ENCODE measurements around the gene USP54. TPM values are rescaled to one million over a fixed set of nuclear protein-coding genes. Genes with fewer than 3 reads are reported as not detected.

The USP54 gene
- total and polyA plus RNA-seq, 4 donors: 1.3 to 10.4 (median 6.3) TPM

DNA sequence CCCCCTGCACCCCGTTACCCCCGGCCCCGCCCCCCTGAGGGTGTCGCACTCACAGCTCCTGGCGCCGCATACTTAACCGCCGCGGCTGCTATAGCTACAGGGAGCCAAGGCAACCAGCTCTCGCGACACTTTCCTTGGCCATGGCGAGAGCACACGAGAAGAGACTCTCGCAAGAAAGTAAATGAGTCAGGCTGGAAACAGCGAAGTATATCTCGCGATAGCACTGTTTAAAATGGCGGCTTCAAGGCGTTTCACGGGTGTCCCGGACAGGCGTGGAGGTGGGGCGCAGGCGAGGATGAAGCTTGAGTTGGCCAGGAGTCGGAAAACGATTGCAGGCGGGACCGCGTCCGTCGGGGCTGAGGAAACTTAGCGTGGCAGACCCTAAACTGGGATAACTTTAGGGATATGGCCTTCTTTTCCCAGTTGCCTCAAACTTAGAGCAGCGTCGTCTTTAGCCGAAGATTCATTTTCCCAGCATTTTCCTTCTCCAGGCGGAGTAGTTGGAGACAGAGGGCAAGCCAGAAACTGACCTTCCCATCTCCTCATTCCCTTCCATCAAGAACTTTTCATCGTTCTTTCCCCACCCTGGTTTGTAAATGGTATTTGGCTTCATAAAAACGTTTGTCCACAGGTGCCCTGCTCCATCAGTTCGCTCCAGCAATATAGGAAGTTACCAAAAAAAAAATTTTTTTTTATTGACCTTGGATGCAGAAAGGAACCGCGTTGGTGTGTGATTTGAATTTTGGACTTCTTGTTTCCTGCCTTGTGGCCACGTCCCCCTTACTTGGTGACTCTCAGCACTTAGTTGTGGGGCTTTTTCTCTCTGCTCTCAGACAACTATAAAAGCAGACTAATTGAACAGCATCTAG is 35.0 kb upstream of the USP54 start (continued):
- TF ChIP-seq, protein P1, sequence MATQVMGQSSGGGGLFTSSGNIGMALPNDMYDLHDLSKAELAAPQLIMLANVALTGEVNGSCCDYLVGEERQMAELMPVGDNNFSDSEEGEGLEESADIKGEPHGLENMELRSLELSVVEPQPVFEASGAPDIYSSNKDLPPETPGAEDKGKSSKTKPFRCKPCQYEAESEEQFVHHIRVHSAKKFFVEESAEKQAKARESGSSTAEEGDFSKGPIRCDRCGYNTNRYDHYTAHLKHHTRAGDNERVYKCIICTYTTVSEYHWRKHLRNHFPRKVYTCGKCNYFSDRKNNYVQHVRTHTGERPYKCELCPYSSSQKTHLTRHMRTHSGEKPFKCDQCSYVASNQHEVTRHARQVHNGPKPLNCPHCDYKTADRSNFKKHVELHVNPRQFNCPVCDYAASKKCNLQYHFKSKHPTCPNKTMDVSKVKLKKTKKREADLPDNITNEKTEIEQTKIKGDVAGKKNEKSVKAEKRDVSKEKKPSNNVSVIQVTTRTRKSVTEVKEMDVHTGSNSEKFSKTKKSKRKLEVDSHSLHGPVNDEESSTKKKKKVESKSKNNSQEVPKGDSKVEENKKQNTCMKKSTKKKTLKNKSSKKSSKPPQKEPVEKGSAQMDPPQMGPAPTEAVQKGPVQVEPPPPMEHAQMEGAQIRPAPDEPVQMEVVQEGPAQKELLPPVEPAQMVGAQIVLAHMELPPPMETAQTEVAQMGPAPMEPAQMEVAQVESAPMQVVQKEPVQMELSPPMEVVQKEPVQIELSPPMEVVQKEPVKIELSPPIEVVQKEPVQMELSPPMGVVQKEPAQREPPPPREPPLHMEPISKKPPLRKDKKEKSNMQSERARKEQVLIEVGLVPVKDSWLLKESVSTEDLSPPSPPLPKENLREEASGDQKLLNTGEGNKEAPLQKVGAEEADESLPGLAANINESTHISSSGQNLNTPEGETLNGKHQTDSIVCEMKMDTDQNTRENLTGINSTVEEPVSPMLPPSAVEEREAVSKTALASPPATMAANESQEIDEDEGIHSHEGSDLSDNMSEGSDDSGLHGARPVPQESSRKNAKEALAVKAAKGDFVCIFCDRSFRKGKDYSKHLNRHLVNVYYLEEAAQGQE (IDR thresholded peaks at IDR 0.05): peak; percentile 44
- TF ChIP-seq, protein P2, sequence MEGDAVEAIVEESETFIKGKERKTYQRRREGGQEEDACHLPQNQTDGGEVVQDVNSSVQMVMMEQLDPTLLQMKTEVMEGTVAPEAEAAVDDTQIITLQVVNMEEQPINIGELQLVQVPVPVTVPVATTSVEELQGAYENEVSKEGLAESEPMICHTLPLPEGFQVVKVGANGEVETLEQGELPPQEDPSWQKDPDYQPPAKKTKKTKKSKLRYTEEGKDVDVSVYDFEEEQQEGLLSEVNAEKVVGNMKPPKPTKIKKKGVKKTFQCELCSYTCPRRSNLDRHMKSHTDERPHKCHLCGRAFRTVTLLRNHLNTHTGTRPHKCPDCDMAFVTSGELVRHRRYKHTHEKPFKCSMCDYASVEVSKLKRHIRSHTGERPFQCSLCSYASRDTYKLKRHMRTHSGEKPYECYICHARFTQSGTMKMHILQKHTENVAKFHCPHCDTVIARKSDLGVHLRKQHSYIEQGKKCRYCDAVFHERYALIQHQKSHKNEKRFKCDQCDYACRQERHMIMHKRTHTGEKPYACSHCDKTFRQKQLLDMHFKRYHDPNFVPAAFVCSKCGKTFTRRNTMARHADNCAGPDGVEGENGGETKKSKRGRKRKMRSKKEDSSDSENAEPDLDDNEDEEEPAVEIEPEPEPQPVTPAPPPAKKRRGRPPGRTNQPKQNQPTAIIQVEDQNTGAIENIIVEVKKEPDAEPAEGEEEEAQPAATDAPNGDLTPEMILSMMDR (IDR thresholded peaks at IDR 0.05; ENCODE audit: low read depth, low read length, missing input control): no peak
- TF ChIP-seq RXRA (IDR thresholded peaks at IDR 0.05): no peak
- peak; percentile 22 for TF ChIP-seq FOXA1 (IDR thresholded peaks at IDR 0.05)

DNA sequence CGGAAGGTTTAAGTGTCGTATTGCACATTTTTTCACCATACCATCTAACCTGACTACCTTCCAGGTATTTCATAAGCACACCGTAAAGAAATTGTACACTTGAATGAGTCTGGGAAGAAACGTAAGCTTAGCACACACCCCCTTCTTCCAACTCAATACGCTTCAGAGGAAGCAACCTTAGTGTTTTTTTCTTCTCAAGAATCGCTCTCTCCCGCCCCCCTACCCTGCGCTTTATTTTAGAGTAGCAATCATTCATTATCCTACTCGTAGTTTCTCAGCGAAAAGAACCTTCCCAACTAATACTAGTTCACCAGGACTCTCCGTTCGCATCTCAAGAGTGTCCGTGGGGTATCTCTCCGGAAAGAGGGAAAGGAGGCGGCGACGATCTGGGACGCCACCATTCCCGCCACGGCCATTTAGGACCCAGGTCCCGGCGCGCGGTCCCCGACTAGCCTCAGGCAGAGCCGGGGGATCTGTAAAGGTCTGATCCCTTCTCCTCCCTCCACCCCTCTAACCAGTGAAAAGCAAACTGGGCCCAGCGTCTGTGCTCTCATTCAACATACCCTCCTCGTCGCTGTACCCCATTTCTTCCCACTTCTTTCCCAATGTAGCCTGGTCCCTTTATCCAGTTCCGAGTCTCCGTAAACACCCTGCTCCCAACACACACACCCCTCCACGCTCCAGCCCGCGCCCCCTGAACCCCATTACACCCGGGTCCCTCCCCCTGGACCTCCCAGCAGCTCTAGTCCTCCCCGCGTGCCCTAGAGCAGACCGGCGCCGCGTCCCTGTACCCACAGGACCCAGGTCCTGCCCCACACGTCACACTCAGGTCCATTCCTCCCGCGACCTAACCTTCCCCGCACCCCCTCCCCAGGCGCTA is 34.1 kb upstream of the USP54 start:
- no peak for DNase-seq (ENCODE audit: low spot score)
- H3K27ac ChIP-seq (ENCODE audit: low read depth in 1 of 2, low read length in 2 of 2): peak overlapping the region; percentile 34 to 57
- H3K36me3 ChIP-seq (ENCODE audit: control insufficient read depth in 4 of 4, insufficient read depth in 3 of 4, low read depth in 1 of 4, low read length in 3 of 4): no peaks in the 10 kb centered on the region
- 3% methylated on average over 46 of the region's 46 CpGs for WGBS
- peak overlapping the region; percentile 69 to 86 for H3K9ac ChIP-seq (ENCODE audit: low read depth in 1 of 2, low read length in 2 of 2)
- peaks cover 0 to 14% (median 9%) of the 10 kb centered on the region in 4 donors for H3K4me1 ChIP-seq (ENCODE audit: control insufficient read depth in 4 of 4, insufficient read depth in 4 of 4, low read length in 3 of 4)
- H3K27me3 ChIP-seq (ENCODE audit: control insufficient read depth in 4 of 4, insufficient read depth in 4 of 4, low read length in 3 of 4): no peaks in the 10 kb centered on the region
- H3K4me3 ChIP-seq (ENCODE audit: low read depth in 1 of 3, low read length in 3 of 3): peak overlapping the region; percentile 72 to 95 (median 78)
- TF ChIP-seq HNF4A (conservative IDR thresholded peaks at IDR 0.05): no peak
- H3K9me3 ChIP-seq (ENCODE audit: control insufficient read depth in 4 of 4, low read length in 3 of 4): no peaks in the 10 kb centered on the region

DNA sequence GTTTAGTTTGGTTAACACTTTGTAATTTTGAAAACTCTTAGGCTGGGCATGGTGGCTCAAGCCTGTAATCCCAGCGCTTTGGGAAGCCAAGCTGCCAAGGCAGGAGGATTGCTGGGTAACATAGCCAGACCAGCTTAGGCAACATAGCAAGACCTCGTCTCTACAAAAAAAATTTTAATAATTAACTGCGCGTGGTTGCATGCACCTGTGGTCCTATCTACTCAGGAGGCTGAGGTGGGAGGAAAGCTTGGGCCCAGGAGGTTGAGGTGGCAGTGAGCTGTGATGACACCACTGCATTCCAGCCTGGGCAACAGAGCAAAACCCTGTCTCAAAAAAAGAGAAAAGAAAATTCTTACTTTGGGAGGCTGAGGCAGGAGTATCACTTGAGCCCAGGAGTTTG is 31.9 kb upstream of the USP54 start:
- Histone ChIP-seq H3K36me3 (ENCODE audit: control insufficient read depth in 4 of 4, insufficient read depth in 3 of 4, low read depth in 1 of 4, low read length in 3 of 4) (no peaks in the 10 kb centered on the region), H3K27ac (ENCODE audit: low read depth in 1 of 2, low read length in 2 of 2) (no peak overlapping the region), H3K9me3 (ENCODE audit: control insufficient read depth in 4 of 4, low read length in 3 of 4) (no peaks in the 10 kb centered on the region), H3K4me3 (ENCODE audit: low read depth in 1 of 3, low read length in 3 of 3) (no peak overlapping the region), H3K4me1 (ENCODE audit: control insufficient read depth in 4 of 4, insufficient read depth in 4 of 4, low read length in 3 of 4) (peaks cover 0 to 14% (median 9%) of the 10 kb centered on the region in 4 donors), H3K9ac (ENCODE audit: low read depth in 1 of 2, low read length in 2 of 2) (no peak overlapping the region), H3K27me3 (ENCODE audit: control insufficient read depth in 4 of 4, insufficient read depth in 4 of 4, low read length in 3 of 4) (no peaks in the 10 kb centered on the region)
- WGBS: 85% methylated on average over 4 of the region's 4 CpGs
- TF ChIP-seq HNF4G (IDR thresholded peaks at IDR 0.05) (no peak), SP1 (IDR thresholded peaks at IDR 0.05) (no peak)
- TF ChIP-seq, protein P3, sequence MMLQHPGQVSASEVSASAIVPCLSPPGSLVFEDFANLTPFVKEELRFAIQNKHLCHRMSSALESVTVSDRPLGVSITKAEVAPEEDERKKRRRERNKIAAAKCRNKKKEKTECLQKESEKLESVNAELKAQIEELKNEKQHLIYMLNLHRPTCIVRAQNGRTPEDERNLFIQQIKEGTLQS (IDR thresholded peaks at IDR 0.05): no peak
- no peak for DNase-seq (ENCODE audit: low spot score)

Measured in liver (tissue), 9 donors.